CD4-positive, alpha-beta T cell (primary cell): ENCODE results near the gene LILRA2. TPM values are rescaled to one million over a fixed set of nuclear protein-coding genes. Genes with fewer than 3 reads are reported as not detected.
A peak's percentile ranks its signal among the peaks of the same experiment; 100 is the strongest.

Source experiments
- ATAC-seq: fragments of 200-7000 bp; cut with Tn5 transposase; one replicate; pipeline ENCODE4 v1.10.0; 2022; ENCODE audit warnings: mild to moderate bottlenecking; ENCODE audit not compliant: poor library complexity
- CTCF ChIA-PET: fragments of 350-600 bp; sonication (Branson Sonifier 250); formaldehyde crosslinking; loops from one replicate; lab custom pipeline; 2021; ENCODE audit warnings: antibody characterized with exemption, inconsistent platforms; lab: Charles Lee
- POLR2A ChIA-PET: fragments of 350-600 bp; sonication (Branson Sonifier 250); formaldehyde crosslinking; loops from one replicate; lab custom pipeline; 2021; ENCODE audit warnings: antibody characterized with exemption, inconsistent platforms; lab: Charles Lee
- DNase-seq, 14 experiments: peaks; one replicate each; pipeline ENCODE4 v3.0.0-alpha.2; 2013 to 2020; ENCODE audit warnings: mixed read lengths in 2 of 14
- H3K27ac ChIP-seq, 2 donors: one replicate each; pipeline versions ENCODE4 v1.5.1 to v1.7.0; 2013; ENCODE audit warnings: low read length in 2 of 2, low read depth in 1 of 2, mild to moderate bottlenecking in 1 of 2
- H3K27me3 ChIP-seq, 2 experiments: 1 replicate in 1 of 2; 2 replicates in 1 of 2; pipeline versions ENCODE4 v1.6.1 to v1.7.0; 2013; ENCODE audit warnings: low read length in 2 of 2, control low read depth in 1 of 2, mild to moderate bottlenecking in 1 of 2, moderate library complexity in 1 of 2; ENCODE audit not compliant: insufficient read depth in 2 of 2, control insufficient read depth in 1 of 2
- H3K36me3 ChIP-seq: one replicate; pipeline ENCODE4 v1.6.1; 2013; ENCODE audit warnings: low read length, control low read depth; ENCODE audit not compliant: insufficient read depth
- H3K4me1 ChIP-seq: one replicate; pipeline ENCODE4 v1.6.1; 2013; ENCODE audit warnings: low read length, control low read depth; ENCODE audit not compliant: insufficient read depth
- H3K4me3 ChIP-seq: one replicate; pipeline ENCODE4 v1.5.1; 2013; ENCODE audit warnings: mild to moderate bottlenecking, low read length, moderate library complexity
- H3K9me3 ChIP-seq, 2 experiments: 1 replicate in 1 of 2; 2 replicates in 1 of 2; pipeline versions ENCODE4 v1.6.1 to v1.7.0; 2013; ENCODE audit warnings: low read length in 2 of 2, mild to moderate bottlenecking in 2 of 2, control low read depth in 1 of 2, moderate library complexity in 1 of 2; ENCODE audit not compliant: control insufficient read depth in 1 of 2, insufficient read depth in 1 of 2
- H3K27ac Mint-ChIP-seq: one replicate; pipeline ENCODE4 v1.8.0; 2020; ENCODE audit warnings: mixed read lengths
- H3K27me3 Mint-ChIP-seq: one replicate; pipeline ENCODE4 v1.8.0; 2021; ENCODE audit warnings: mixed read lengths
- H3K36me3 Mint-ChIP-seq: one replicate; pipeline ENCODE4 v1.8.0; 2021; ENCODE audit warnings: low read depth, mixed read lengths
- H3K4me1 Mint-ChIP-seq: one replicate; pipeline ENCODE4 v1.8.0; 2021; ENCODE audit warnings: low read depth, mixed read lengths
- H3K4me3 Mint-ChIP-seq: one replicate; pipeline ENCODE4 v1.8.0; 2020; ENCODE audit warnings: mild to moderate bottlenecking, mixed read lengths
- H3K9me3 Mint-ChIP-seq: one replicate; pipeline ENCODE4 v1.8.0; 2020; ENCODE audit warnings: mixed read lengths
- intact Hi-C, 2 experiments: fragments of 100-400 bp; cut with DNase I in 1 of 2; cut with micrococcal nuclease in 1 of 2; formaldehyde crosslinking; loops; one replicate each; pipeline versions ENCODE4 v1.15.1 to v1.9.0; 2023 to 2025; cut with DNase I, micrococcal nuclease
- total RNA-seq, 174 experiments: library from RNA in 2 of 174; stranded (reverse) in 2 of 174; gene quantifications; one replicate each; pipeline ENCODE4 v1.2.3 and lab custom pipeline; 2021 to 2026
- TF ChIP-seq, protein P1 (sequence below): fragments of 200-600 bp; IDR thresholded peaks from one replicate; pipeline ENCODE4 v1.8.0; 2022; ENCODE audit warnings: antibody characterized with exemption, mild to moderate bottlenecking

Gene LILRA2
- total RNA-seq, 2 experiments from 2014 or later, result 0.78 to 0.91 TPM

DNA sequence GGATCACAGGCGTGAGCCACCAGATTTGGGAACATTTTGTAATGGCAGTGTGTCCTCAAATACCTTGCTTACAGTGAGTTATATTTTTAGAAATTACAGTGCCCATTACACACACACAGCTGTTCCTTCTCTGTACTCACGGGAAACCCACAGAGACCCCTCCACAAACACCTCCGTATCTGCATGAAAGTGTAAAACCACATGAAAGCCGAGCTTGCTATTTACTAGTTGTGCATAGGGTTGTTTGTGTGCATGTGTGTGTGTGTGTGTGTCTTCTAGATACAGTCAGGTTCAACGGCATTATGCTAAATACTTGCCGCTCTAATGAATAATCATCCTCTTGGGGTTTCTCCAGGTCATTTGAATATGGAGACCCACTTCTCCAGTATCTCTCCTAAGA is 22.3 kb upstream of the LILRA2 start:
- DNase-seq (peak in 3 of 14 experiments; percentile 36 to 81 (median 43)), ATAC-seq (no peak)
- POLR2A ChIA-PET, result no interaction called here
- Mint-ChIP-seq H3K36me3 (no peaks in the 10 kb centered on the region), H3K27me3 (peaks cover 35% of the 10 kb centered on the region), H3K9me3 (no peaks in the 10 kb centered on the region), H3K4me1 (no peaks in the 10 kb centered on the region), H3K4me3 (no peak overlapping the region), H3K27ac (no peak overlapping the region)
- Histone ChIP-seq H3K27me3 (no peaks in the 10 kb centered on the region), H3K27ac (no peak overlapping the region), H3K4me3 (no peak overlapping the region), H3K36me3 (no peaks in the 10 kb centered on the region), H3K9me3 (peaks cover 0 to 9% of the 10 kb centered on the region in 2 experiments), H3K4me1 (peaks cover 5% of the 10 kb centered on the region)
- TF ChIP-seq, protein P1, sequence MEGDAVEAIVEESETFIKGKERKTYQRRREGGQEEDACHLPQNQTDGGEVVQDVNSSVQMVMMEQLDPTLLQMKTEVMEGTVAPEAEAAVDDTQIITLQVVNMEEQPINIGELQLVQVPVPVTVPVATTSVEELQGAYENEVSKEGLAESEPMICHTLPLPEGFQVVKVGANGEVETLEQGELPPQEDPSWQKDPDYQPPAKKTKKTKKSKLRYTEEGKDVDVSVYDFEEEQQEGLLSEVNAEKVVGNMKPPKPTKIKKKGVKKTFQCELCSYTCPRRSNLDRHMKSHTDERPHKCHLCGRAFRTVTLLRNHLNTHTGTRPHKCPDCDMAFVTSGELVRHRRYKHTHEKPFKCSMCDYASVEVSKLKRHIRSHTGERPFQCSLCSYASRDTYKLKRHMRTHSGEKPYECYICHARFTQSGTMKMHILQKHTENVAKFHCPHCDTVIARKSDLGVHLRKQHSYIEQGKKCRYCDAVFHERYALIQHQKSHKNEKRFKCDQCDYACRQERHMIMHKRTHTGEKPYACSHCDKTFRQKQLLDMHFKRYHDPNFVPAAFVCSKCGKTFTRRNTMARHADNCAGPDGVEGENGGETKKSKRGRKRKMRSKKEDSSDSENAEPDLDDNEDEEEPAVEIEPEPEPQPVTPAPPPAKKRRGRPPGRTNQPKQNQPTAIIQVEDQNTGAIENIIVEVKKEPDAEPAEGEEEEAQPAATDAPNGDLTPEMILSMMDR, result no peak
- CTCF ChIA-PET, result no interaction called here
- intact Hi-C loops, result no loop called here

GRCh38 chr19:54551950-54552912 is 21.4 kb upstream of the LILRA2 start:
- intact Hi-C loops, result no loop called here
- TF ChIP-seq, protein P1, result no peak
- H3K4me3 ChIP-seq, result no peak overlapping the region
- peaks cover 5% of the 10 kb centered on the region for H3K4me1 ChIP-seq
- DNase-seq (no peak), ATAC-seq (no peak)
- Mint-ChIP-seq H3K36me3 (no peaks in the 10 kb centered on the region), H3K9me3 (no peaks in the 10 kb centered on the region), H3K27ac (no peak overlapping the region), H3K27me3 (peaks cover 35% of the 10 kb centered on the region), H3K4me3 (no peak overlapping the region), H3K4me1 (no peaks in the 10 kb centered on the region)
- no peaks in the 10 kb centered on the region for H3K36me3 ChIP-seq
- H3K9me3 ChIP-seq, result peaks cover 0 to 9% of the 10 kb centered on the region in 2 experiments
- POLR2A ChIA-PET, result no interaction called here
- CTCF ChIA-PET, result no interaction called here
- H3K27me3 ChIP-seq, result no peaks in the 10 kb centered on the region
- H3K27ac ChIP-seq, result no peak overlapping the region

DNA sequence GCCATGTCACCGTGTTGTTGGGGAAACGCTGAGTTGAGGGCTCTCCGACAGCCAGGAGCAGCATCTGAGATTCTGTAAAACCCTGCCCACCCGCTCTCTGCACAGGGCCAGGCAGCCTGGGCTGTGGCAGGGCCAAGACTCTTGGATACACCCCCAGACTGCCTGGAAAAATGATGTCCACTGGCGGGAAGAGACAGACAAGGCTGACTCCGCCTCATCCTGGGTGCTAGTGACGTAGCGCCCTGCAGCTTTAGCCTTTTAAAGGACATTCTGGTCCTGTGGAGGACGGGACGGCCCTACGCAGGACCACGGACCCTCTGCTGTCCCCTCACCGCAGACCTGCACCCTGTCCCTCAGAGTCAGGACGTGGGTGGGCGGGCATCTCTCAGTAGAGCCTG is 20.7 kb upstream of the LILRA2 start:
- no peak overlapping the region for H3K4me3 ChIP-seq
- peaks cover 0 to 9% of the 10 kb centered on the region in 2 experiments for H3K9me3 ChIP-seq
- no peak overlapping the region for H3K27ac ChIP-seq
- no peaks in the 10 kb centered on the region for H3K27me3 ChIP-seq
- no peak for DNase-seq
- Mint-ChIP-seq H3K36me3 (no peaks in the 10 kb centered on the region), H3K4me3 (no peak overlapping the region), H3K4me1 (no peaks in the 10 kb centered on the region), H3K27me3 (peaks cover 35% of the 10 kb centered on the region), H3K27ac (no peak overlapping the region), H3K9me3 (no peaks in the 10 kb centered on the region)
- ATAC-seq, result no peak
- peaks cover 5% of the 10 kb centered on the region for H3K4me1 ChIP-seq
- TF ChIP-seq, protein P1, result no peak
- intact Hi-C loops, result no loop called here
- POLR2A ChIA-PET, result no interaction called here
- H3K36me3 ChIP-seq, result no peaks in the 10 kb centered on the region
- CTCF ChIA-PET, result no interaction called here
